Tibial nerve (tissue), 4 donors: ENCODE data around the gene DAD1. TPM values are rescaled to one million over a fixed set of nuclear protein-coding genes. Genes with fewer than 3 reads are reported as not detected.

Experiments used
- DNase-seq, 2 donors: peaks; one replicate each; pipeline ENCODE4 v3.0.0-alpha.2; 2019; ENCODE audit warnings: low spot score in 2 of 2
- H3K27ac ChIP-seq, 4 donors: fragments of 200-600 bp; sonication (generic) in 3 of 4; one replicate each; pipeline ENCODE4 v1.5.1; 2017 to 2019; ENCODE audit warnings: mild to moderate bottlenecking in 1 of 4
- H3K27me3 ChIP-seq, 2 donors: fragments of 200-600 bp; sonication (generic) in 1 of 2; one replicate each; pipeline versions ENCODE4 v1.5.1 to v1.6.0; 2017 to 2019
- H3K36me3 ChIP-seq, 3 donors: fragments of 200-600 bp; sonication (generic); one replicate each; pipeline ENCODE4 v1.5.1; 2018 to 2019
- H3K4me1 ChIP-seq, 4 donors: fragments of 200-600 bp; sonication (generic) in 3 of 4; one replicate each; pipeline ENCODE4 v1.5.1; 2017 to 2019
- H3K4me3 ChIP-seq, 4 donors: fragments of 200-600 bp; sonication (generic) in 3 of 4; one replicate each; pipeline ENCODE4 v1.5.1; 2017 to 2019; ENCODE audit warnings: mild to moderate bottlenecking in 1 of 4, moderate library complexity in 1 of 4
- H3K9me3 ChIP-seq, 4 donors: fragments of 200-600 bp; sonication (generic) in 3 of 4; one replicate each; pipeline ENCODE4 v1.5.1; 2017 to 2019
- EP300 ChIP-seq, 2 donors: sonication (generic); formaldehyde crosslinking; IDR thresholded peaks; one replicate each; pipeline ENCODE4 v1.6.1; 2017; ENCODE audit warnings: antibody characterized with exemption in 2 of 2, mild to moderate bottlenecking in 1 of 2
- POLR2A ChIP-seq, 2 donors: fragments of 450-650 bp; IDR thresholded peaks; one replicate each; pipeline ENCODE4 v1.6.1; 2017; ENCODE audit warnings: antibody characterized with exemption in 2 of 2, mild to moderate bottlenecking in 2 of 2, moderate library complexity in 2 of 2
- WGBS, 2 donors: methylation state at CpG; one replicate each; pipeline ENCODE4 v1.1.5; 2018; 5-methylcytosine and 5-hydroxymethylcytosine counted together
- total RNA-seq, 4 donors: library from RNA; depleted of rRNA; stranded (reverse); fragments of >200 nt; gene quantifications; one replicate each; pipeline ENCODE4 v1.1.0, GENCODE V29; 2016
- TF ChIP-seq, protein P1 (sequence below), 5 experiments: fragments of 200-600 bp in 3 of 5; fragments of 450-650 bp in 2 of 5; sonication (generic) in 3 of 5; IDR thresholded peaks; one replicate each; pipeline ENCODE4 v1.5.1; 2016 to 2019; ENCODE audit warnings: antibody characterized with exemption in 5 of 5, mild to moderate bottlenecking in 3 of 5, moderate library complexity in 2 of 5

DAD1 gene
- total RNA-seq, 4 donors from 2014 or later = 128 to 254 (median 198) TPM

DNA sequence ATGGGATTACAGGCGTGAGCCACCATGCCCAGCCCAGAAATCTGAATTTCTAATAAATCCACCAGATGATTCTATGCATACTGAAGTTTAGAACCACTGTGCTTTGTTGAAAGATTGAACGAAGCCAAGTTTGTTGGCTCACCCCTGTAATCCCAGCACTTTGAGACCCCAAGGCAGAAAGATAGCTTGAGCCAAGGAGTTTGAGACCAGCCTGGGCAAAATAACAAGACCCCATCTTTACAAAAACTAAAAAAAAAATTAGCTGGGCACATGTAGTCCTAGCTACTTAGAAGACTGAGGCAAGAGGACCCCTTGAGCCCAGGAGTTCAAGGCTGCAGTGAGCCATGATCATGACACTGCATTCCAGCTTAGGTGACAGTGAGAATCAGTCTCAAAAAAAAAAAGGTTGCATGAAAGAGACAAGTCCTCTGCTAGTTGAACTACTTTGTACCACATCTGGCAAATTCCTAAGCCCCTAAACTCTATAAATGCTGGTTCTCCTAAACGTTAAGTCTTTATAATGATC lies 7.4 kb upstream of the DAD1 start:
- H3K4me1 ChIP-seq = peaks cover 3 to 32% (median 12%) of the 10 kb centered on the region in 4 donors
- no peaks in the 10 kb centered on the region for H3K27me3 ChIP-seq
- no peaks in the 10 kb centered on the region for H3K9me3 ChIP-seq
- no peak for DNase-seq
- 78 to 81% methylated on average over 3 of the region's 3 CpGs for WGBS, 2 donors
- TF ChIP-seq, protein P1, sequence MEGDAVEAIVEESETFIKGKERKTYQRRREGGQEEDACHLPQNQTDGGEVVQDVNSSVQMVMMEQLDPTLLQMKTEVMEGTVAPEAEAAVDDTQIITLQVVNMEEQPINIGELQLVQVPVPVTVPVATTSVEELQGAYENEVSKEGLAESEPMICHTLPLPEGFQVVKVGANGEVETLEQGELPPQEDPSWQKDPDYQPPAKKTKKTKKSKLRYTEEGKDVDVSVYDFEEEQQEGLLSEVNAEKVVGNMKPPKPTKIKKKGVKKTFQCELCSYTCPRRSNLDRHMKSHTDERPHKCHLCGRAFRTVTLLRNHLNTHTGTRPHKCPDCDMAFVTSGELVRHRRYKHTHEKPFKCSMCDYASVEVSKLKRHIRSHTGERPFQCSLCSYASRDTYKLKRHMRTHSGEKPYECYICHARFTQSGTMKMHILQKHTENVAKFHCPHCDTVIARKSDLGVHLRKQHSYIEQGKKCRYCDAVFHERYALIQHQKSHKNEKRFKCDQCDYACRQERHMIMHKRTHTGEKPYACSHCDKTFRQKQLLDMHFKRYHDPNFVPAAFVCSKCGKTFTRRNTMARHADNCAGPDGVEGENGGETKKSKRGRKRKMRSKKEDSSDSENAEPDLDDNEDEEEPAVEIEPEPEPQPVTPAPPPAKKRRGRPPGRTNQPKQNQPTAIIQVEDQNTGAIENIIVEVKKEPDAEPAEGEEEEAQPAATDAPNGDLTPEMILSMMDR (IDR thresholded peaks at IDR 0.05) = no peak
- TF ChIP-seq POLR2A (IDR thresholded peaks at IDR 0.05) (no peak), EP300 (IDR thresholded peaks at IDR 0.05) (no peak)
- no peak overlapping the region for H3K4me3 ChIP-seq
- H3K27ac ChIP-seq = no peak overlapping the region
- peaks cover 0 to under 1% (median 0%) of the 10 kb centered on the region in 3 donors for H3K36me3 ChIP-seq

DNA sequence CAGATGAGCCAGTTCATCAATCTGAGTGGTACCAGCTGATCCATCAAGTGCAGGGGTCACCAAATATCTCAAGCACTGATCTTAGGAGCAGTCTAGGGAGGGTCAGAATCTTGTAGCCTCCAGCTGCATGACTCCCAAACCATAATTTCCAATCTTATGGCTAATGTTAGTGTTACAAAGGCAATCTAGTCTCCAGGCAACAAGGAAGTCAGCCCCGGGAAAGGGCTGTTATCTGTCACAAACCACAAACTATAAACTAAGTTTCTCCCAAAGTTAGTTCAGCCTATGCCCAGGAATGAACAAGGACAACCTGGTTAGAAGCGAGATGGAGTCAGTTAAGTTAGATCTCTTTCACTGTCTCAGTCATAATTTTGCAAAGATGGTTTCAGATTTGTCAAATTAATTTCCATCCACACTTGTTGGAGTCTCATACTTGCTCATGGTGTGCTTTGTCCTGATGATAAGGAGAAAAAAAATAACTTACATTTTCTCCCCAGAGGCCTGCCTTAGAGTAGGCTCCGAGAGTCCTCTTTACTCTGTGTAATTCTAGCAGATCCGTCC lies 5.2 kb upstream of the DAD1 start:
- no peaks in the 10 kb centered on the region for H3K9me3 ChIP-seq
- H3K27ac ChIP-seq = no peak overlapping the region
- H3K4me1 ChIP-seq = peaks cover 0 to 21% (median 4%) of the 10 kb centered on the region in 4 donors
- whole genome bisulfite sequencing, 2 donors = 70 to 77% methylated on average over 4 of the region's 4 CpGs
- no peak for DNase-seq
- H3K27me3 ChIP-seq = no peaks in the 10 kb centered on the region
- TF ChIP-seq, protein P1 (IDR thresholded peaks at IDR 0.05) = no peak
- TF ChIP-seq EP300 (IDR thresholded peaks at IDR 0.05) (no peak), POLR2A (IDR thresholded peaks at IDR 0.05) (no peak)
- H3K36me3 ChIP-seq = no peaks in the 10 kb centered on the region
- H3K4me3 ChIP-seq = no peak overlapping the region

DNA sequence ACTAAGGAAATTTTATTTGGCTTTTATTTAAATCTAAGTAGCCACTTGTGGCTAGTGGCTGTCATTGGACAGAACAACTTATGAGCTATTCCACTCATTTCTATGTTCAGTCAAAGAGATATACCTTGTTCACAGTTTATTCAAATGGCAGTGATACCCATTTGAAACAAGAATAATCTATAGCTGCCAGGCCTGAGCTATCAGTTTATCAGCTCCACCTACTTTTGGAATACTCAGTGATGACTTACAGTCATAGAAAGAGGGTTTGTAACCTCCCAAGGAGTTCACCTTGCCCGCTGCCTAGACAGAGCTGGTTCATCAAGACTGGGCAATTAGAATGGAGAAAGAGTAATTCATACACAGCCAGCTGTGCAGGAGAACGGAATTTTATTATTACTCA lies 4.6 kb upstream of the DAD1 start:
- no peak for TF ChIP-seq EP300 (IDR thresholded peaks at IDR 0.05)
- no peak for TF ChIP-seq POLR2A (IDR thresholded peaks at IDR 0.05)
- TF ChIP-seq, protein P1 (IDR thresholded peaks at IDR 0.05) = no peak
- Histone ChIP-seq H3K36me3 (no peaks in the 10 kb centered on the region), H3K4me3 (no peak overlapping the region), H3K4me1 (peaks cover 0 to 15% (median 1%) of the 10 kb centered on the region in 4 donors), H3K27ac (no peak overlapping the region), H3K27me3 (no peaks in the 10 kb centered on the region), H3K9me3 (no peaks in the 10 kb centered on the region)
- 72 to 76% methylated on average over 2 of the region's 2 CpGs for WGBS, 2 donors
- DNase-seq = no peak

DNA sequence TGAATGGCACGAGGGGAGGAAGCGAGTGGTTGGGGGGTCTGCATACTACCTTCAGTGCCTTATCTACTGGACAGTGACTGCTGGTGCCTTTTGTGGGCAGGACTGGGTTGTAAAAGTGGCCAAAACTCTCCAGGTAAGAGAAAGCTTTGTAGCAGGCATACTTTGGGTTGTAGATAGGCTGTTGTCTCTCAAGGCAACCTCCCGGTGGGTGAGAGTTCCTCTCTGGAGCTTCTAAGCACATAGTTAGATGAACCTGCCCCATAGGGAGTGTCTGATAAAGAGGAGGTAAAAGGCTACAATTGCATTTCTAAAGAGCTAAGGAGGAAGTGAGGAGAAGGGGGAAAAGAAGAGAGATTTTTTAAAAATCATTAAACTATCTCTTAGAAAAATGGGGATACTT lies 4.2 kb upstream of the DAD1 start:
- 54 to 56% methylated on average over 3 of the region's 3 CpGs for WGBS, 2 donors
- H3K27ac ChIP-seq = no peak overlapping the region

More for the DNA sequence above, 4.2 kb upstream of the DAD1 start:
- Histone ChIP-seq H3K9me3 (no peaks in the 10 kb centered on the region), H3K27me3 (no peaks in the 10 kb centered on the region), H3K4me3 (no peak overlapping the region), H3K4me1 (peaks cover 0 to 19% (median 2%) of the 10 kb centered on the region in 4 donors), H3K36me3 (no peaks in the 10 kb centered on the region)
- DNase-seq = no peak
- TF ChIP-seq EP300 (IDR thresholded peaks at IDR 0.05) (no peak), POLR2A (IDR thresholded peaks at IDR 0.05) (no peak)
- TF ChIP-seq, protein P1 (IDR thresholded peaks at IDR 0.05) = no peak
